GM10266 (cell line): ENCODE data around the gene DCK.
"Not testable (repeated sequence)": the region's sequence is repeated elsewhere in the genome, so short reads cannot be mapped to it uniquely, and the experiment has no call there.

Source experiments
- DNase-seq: peaks from one replicate; pipeline ENCODE4 v3.0.0; 2012; ENCODE audit errors: extremely low spot score
- CTCF ChIP-seq: IDR thresholded peaks from 2 replicates; pipeline ENCODE4 v1.5.1; 2012; ENCODE audit warnings: mild to moderate bottlenecking, low read depth; ENCODE audit not compliant: control insufficient read depth, insufficient read depth; ENCODE audit errors: missing control alignments

DCK gene

GRCh38 chr4:71045256-71045655, 51.8 kb downstream of the DCK start:
- no peak for DNase-seq
- no peak for TF ChIP-seq CTCF

DNA sequence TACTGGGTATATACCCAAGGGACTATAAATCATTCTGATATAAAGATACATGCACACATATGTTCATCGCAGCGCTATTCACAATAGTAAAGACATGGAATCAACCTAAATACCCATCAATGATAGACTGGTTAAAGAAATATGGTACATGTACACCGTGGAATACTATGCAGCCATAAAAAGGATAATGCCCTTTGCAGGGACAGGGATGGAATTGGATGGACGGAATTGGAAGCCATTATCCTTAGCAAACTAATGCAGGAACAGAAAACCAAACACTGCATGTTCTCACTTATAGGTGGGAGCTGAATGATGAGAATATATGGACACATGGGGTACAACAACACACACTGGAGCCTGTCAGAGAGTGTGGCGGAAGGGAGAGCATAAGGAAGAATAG, 55.9 kb downstream of the DCK start:
- no peak for TF ChIP-seq CTCF
- no peak for DNase-seq

- no peak for TF ChIP-seq CTCF
- DNase-seq, result no peak
Observed at GRCh38 chr4:71050809-71051208, 57.4 kb downstream of the DCK start.

- DNase-seq, result no peak
Observed at GRCh38 chr4:71052034-71052433, 58.6 kb downstream of the DCK start.

DNA sequence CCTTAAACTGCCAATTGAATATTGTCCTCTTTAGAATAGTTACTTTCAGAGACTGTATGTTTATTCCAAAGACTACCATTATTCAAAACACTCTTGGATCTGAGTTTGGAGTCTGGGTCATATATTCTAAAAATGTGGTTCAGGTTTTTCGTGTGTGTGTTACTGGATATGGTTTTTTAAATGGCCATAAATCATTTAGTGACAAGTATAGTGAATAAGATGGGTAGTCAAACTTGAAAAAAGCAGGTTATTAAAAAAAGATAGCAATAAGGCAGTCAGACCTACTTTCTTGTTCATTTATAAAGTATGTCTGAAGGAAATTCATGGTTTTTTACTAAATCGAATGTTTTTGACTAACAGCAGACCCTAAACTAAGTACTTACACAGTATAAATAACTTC, 59.3 kb downstream of the DCK start:
- no peak for TF ChIP-seq CTCF
- DNase-seq, result no peak

More at GRCh38 chr4:71052034-71052433, 58.6 kb downstream of the DCK start:
- TF ChIP-seq CTCF, result no peak

GRCh38 chr4:71053613-71054012, 60.2 kb downstream of the DCK start:
- DNase-seq, result not testable (repeated sequence)

DNA sequence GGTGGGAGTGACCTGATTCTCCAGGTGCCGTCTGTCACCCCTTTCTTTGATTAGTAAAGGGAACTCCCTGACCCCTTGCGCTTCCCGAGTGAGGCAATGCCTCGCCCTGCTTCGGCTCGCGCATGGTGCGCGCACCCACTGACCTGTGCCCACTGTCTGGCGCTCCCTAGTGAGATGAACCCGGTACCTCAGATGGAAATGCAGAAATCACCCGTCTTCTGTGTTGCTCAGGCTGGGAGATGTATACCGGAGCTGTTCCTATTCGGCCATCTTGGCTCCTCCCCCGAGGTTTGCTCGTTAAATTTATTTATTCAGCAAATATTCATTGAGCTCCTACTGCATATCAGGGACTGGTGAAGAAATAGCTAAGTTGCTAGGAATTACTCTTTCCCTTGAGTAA, 66.1 kb downstream of the DCK start:
- DNase-seq, result not testable (repeated sequence)

GRCh38 chr4:71062436-71062835, 69.0 kb downstream of the DCK start:
- no peak for DNase-seq
- TF ChIP-seq CTCF, result no peak
